A549 treated with Hydrocortisone at 1 μM for 4 hours (cell line): ENCODE measurements around the gene OR1L1. TPM values are rescaled to one million over a fixed set of nuclear protein-coding genes. Genes with fewer than 3 reads are reported as not detected.

Experiments used
- total RNA-seq: library from RNA; stranded (reverse); fragments of 200-300 nt; extraction: Qiagen RNA extraction; gene quantifications from 5 replicates; pipeline ENCODE4 v1.2.3, GENCODE V29; 2022

OR1L1 gene, protein sequence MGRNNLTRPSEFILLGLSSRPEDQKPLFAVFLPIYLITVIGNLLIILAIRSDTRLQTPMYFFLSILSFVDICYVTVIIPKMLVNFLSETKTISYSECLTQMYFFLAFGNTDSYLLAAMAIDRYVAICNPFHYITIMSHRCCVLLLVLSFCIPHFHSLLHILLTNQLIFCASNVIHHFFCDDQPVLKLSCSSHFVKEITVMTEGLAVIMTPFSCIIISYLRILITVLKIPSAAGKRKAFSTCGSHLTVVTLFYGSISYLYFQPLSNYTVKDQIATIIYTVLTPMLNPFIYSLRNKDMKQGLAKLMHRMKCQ
- total RNA-seq = not detected in 5 replicates

DNA sequence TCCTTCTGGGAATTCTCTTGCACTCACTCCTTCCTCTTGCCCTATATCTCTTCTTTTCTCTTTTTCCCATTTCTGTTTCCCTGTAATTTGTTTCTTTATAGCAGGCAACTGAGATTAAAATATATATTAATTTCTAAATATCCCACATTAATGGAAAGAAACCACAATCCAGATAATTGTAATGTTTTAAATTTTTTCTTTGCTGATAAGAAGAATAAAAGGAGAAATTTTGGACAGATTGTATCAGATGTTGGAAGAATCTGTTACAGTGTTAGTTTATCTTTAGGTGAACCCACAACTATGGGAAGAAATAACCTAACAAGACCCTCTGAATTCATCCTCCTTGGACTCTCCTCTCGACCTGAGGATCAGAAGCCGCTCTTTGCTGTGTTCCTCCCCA is at the start of gene OR1L1:
Gene OR1L1, plus strand, starts transcription at position 301 of the 400 bp plus-strand sequence. Its CDS starts 0 bp downstream, at position 301.

DNA sequence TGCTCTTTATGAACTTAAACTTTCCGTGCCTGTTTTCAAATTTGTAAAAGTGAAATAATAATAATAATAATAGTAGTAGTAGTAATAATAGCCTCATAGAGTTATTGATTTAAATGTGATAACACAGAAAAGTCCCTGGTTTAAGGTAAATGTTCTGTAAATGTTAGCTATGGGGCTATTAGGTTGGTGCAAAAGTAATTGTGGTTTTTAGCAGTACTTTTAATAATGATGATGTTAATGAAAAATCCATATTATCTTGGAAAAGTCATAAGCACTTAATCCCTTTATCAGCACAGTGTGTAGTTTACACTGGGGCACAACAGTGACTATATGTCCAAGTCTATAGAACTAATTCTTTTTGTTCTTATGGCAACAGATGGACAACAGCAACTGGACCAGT is 47.2 kb upstream of the OR1L1 start, which contains the start of gene OR1Q1:
Gene OR1Q1, plus strand, starts transcription at position 377 of the 400 bp plus-strand sequence. Its CDS starts 0 bp downstream, at position 377.

DNA sequence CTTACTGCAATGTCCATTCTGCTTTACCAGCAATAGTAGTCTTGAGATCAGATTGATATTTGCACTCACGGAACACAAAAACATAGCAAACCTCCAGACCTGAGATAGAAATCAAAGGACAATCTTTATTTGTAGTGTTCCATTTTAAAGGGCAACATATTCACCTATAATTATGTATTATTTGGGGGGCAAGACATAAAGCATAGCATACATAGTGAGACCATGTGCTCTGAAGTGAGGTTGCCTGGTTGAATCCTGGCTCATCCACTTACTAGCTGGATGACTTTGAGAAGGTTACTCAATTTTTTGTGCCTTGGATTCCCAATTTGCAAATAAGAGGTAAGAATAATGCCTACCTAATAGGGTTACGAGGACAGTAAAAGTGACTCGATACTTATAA is 4.0 kb upstream of the OR1L1 start, which contains the start of gene OR1B1:
Gene OR1B1, minus strand, starts transcription at position 101 of the 400 bp plus-strand sequence.

Other genes starting within 250 kb of the OR1L1 start
- not detected in 5 replicates for gene OR1J1, start 183.8 kb upstream of the OR1L1 start, total RNA-seq
- gene OR1J2, start 150.9 kb upstream of the OR1L1 start, total RNA-seq = not detected in 5 replicates
- not detected in 5 replicates for gene OR1J4, start 142.6 kb upstream of the OR1L1 start, total RNA-seq
- gene OR1N1, start 134.4 kb upstream of the OR1L1 start, total RNA-seq = not detected in 5 replicates
- not detected in 5 replicates for gene OR1N2, start 108.6 kb upstream of the OR1L1 start, total RNA-seq
- gene OR1L8, start 78.3 kb upstream of the OR1L1 start, total RNA-seq = not detected in 5 replicates
- gene OR1Q1, start 47.0 kb upstream of the OR1L1 start, total RNA-seq = not detected in 5 replicates
- gene OR1B1, start 4.1 kb upstream of the OR1L1 start, total RNA-seq = not detected in 5 replicates
- not detected in 5 replicates for gene OR1L3, start 13.4 kb downstream of the OR1L1 start, total RNA-seq
- not detected in 5 replicates for gene OR1L4, start 62.3 kb downstream of the OR1L1 start, total RNA-seq
- gene OR1L6, start 80.6 kb downstream of the OR1L1 start, total RNA-seq = not detected in 5 replicates
- not detected in 5 replicates for gene OR5C1, start 127.2 kb downstream of the OR1L1 start, total RNA-seq
- gene OR1K1, start 138.4 kb downstream of the OR1L1 start, total RNA-seq = not detected in 5 replicates
- 14.3 to 18.9 TPM (median 16.5 TPM) in 5 replicates for gene PDCL, start 166.9 kb downstream of the OR1L1 start, total RNA-seq
- 15.6 to 22.7 TPM (median 21.2 TPM) in 5 replicates for gene RC3H2, start 243.6 kb downstream of the OR1L1 start, total RNA-seq